ENCODE measurements around the gene NEK7.

- TF ChIP-seq, protein P1, sequence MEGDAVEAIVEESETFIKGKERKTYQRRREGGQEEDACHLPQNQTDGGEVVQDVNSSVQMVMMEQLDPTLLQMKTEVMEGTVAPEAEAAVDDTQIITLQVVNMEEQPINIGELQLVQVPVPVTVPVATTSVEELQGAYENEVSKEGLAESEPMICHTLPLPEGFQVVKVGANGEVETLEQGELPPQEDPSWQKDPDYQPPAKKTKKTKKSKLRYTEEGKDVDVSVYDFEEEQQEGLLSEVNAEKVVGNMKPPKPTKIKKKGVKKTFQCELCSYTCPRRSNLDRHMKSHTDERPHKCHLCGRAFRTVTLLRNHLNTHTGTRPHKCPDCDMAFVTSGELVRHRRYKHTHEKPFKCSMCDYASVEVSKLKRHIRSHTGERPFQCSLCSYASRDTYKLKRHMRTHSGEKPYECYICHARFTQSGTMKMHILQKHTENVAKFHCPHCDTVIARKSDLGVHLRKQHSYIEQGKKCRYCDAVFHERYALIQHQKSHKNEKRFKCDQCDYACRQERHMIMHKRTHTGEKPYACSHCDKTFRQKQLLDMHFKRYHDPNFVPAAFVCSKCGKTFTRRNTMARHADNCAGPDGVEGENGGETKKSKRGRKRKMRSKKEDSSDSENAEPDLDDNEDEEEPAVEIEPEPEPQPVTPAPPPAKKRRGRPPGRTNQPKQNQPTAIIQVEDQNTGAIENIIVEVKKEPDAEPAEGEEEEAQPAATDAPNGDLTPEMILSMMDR (IDR thresholded peaks at IDR 0.05): no peak
- TF ChIP-seq POLR2A (IDR thresholded peaks at IDR 0.05): no peak
Observed at GRCh38 chr1:198265073-198265661, 108.4 kb downstream of the NEK7 start.

All from uterus (tissue), 2 donors.